ENCODE data around the gene UNCX.

UNCX gene

DNA sequence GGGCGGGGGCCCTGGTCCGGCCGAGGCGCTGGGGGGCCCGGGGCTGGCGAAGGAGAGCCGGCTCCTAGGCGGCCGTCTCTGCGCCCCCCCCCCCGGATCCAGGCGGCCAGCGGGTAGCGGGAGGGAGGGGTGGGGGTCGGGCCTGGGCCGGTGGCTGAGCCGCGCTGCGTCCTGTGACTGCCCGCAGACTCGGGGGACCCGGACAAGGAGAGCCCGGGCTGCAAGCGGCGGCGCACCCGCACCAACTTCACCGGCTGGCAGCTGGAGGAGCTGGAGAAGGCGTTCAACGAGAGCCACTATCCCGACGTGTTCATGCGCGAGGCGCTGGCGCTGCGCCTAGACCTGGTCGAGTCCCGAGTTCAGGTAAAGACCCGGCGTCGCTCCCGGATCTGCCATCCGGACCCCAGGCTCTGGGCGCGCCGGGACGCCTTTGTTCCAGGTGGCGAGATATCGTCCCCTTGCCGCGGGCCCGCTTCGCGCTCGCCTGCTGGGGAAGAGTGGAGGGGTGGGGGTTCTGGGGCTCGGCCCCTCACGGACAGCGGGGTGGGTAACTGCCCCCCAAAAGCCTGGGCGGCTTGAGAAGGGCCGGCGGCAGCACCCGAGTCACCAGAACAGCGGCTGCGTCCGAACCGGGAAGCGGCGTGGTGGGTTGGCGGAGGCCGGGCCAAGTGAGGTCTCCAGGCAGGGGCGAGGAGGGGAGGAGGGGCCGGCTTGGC lies 819 bp downstream of the UNCX start:
- DNase-seq: no peak

DNA sequence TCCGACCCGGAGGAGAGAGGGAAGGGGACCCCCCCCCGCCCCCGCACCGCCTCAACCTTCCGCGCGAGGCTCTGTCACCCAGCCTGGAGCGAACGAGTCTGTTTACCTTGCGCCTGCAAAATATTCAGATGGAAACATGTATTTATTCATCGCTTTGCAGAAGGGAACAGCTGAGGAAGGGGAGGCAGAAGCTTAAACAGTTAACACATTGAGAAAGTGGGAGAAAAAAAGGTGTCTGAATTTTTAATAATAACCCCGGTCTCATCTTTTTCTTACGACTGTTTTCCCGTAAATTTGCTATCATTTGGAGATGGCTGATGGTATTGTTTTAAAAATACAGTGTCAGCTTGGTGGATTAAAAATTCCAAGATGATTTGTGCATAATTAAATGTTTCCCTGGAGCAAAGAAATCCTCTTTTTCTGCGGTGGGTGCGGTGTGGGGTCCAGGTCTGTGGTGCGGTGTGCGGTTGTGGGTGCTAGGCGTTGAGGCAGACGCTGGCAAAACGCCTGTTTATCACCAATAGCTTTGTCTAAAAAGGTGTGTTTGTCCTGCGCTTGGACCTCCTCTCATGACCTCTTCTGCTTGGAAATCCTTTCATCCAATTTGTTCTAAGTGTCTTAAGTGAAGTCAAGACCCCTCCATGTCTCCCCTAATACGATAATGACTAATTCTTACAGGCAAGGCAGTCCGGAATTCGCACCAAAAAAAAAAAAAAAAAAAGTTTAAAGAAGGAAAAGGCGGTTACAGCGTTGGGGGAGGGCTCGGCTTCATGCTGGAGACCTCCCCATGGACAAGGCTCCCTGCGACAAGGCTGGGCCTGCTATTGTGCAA lies 1.6 kb downstream of the UNCX start:
- DNase-seq: no peak

DNA sequence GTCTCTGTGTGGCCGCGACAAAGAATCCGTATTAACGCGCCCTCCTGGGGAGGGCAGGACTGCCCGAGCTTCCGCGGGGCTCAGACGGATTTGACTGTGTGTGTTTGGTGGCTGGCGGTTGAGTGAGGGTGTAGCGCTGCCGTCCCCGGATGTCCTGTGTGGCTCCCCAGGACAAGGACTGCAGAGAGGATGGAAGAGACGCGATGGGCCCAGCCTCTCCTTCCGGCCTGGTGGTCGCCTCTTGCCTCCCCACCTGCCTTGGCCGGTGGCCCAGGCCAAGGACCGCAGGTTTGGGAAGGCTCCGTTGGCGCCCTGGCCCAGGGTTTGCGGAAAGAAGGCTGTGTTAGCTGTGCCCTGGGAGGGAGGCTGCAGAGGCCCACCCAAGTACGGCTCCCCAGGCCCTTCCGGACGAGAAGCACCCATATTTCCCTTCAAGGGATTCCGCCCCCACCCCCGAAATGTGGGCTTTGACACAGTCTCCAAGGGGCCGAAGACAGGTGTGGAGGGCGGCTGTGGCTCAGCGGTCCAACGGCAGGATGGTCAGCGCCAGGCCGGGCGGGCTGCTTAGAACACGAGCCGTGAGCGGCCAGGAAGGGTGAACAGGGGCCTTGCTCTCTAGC lies 2.3 kb downstream of the UNCX start:
- no peak for DNase-seq

DNA sequence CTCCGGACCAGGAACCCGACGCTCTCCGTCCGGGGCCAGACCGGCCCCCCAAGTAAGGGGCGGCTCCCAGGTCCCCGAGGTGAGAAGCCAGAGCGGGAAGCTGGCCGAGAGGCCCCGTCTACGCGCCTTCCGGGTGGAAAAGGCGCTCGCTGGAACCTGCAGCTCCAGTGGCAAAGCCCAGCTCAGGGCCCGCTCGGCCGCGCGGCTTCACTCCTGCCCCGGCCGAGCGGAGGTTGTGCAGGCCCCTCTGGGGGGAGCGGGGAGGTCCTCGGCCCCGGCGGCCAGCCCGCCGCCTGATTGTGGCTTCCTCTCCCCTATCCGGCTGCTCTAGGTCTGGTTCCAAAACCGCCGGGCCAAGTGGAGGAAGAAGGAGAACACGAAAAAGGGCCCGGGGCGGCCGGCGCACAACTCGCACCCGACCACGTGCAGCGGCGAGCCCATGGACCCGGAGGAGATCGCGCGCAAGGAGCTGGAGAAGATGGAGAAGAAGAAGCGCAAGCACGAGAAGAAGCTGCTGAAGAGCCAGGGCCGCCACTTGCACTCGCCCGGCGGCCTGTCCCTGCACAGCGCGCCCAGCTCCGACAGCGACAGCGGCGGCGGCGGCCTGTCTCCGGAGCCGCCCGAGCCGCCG lies 2.9 kb downstream of the UNCX start:
- DNase-seq: no peak

DNA sequence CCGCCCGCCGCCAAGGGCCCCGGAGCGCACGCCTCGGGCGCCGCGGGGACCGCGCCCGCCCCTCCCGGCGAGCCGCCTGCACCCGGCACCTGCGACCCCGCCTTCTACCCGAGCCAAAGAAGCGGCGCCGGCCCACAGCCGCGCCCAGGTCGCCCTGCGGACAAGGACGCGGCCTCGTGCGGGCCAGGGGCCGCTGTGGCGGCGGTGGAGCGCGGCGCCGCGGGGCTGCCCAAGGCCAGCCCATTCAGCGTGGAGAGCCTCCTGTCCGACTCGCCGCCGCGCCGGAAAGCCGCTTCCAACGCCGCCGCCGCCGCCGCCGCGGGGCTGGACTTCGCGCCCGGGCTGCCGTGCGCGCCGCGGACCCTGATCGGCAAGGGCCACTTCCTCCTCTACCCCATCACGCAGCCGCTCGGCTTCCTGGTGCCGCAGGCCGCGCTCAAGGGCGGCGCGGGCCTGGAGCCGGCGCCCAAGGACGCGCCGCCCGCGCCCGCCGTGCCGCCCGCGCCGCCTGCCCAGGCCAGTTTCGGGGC lies 3.5 kb downstream of the UNCX start:
- DNase-seq: no peak

DNA sequence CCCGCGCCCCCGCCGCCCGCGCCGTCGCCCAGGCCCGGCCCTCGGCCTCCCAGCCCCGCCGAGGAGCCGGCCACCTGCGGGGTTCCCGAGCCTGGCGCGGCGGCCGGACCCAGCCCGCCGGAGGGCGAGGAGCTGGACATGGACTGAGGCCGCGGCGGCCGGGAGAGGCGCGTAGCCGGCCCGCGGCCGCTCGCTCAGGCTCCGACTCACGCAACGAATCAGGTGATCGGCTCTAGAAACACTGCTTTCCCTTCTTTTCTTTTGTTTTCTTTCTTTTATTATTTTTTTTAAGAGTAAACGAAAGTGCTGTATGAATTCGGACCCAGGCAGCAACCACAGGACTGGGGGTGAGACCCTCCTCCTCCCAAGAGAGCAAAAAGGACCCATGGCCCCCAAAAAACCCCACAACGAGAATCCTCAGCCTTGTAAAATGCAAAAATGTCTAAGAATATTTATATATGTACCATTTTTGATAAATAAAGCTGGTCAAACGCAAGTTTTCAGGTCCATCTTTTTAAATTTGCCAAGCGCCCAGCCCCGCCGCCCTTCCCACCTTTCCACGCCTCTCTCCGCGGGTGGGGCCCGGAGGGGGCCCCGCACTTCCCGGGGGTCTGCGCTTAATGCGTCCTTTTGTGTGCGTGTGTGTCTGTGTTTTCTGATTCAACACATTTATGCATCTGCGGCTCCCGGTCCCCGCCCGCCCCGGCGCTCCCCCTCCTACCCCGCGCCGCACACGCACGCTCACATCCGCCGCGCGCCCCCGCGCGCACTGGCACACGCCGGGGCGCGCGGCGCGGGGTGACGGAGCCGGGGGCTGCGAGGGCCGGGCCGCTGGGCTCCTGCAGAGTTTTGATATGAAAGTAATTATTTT lies 4.4 kb downstream of the UNCX start:
- DNase-seq: no peak

DNA sequence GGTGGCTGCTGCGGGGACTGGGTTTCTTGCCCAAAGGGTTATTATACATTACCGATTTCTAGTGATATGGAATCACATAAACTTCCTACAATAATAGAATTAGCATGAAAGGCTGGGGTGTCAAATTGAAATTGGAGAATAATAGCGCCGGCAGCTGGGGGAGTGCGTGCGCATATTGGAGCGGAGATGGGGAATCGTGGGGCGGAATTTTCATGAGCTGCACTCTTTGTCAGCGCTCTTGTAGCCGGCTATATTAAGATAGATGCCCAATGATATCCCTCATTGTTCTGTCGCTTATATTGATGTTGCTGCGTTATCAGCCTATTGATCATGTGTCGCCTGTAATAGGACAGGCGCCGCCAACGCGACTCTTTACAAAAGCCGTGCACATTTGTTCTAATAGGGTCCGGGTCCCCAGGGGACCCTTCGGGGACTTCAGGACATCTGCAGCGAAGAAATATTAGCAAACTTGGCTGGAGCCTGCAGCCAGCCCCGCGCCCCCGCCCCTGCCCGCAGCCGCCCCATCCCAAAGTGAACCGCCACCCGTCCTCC lies 5.1 kb downstream of the UNCX start:
- DNase-seq: no peak

DNA sequence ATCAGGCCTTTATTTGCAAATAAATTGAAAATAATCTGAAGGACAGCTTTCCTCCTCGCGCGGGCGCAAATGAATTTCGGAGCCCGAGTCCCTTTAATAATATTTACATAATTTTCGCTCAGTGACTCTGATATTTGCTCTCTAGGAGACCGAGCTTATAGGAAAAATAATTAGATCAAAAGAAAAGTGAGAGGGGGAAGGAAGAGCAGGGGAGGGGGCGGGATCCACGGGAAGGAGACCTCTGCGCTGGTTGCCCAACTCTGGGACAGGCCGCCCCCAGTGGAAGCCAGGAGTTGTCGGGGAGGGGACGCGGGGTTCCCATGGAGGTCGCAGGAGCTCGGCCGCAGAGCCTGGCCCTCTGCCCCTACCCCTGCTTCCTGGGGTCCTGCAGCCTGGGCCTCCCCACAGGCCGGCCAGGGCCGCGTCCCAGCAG lies 5.8 kb downstream of the UNCX start:
- no peak for DNase-seq

DNA sequence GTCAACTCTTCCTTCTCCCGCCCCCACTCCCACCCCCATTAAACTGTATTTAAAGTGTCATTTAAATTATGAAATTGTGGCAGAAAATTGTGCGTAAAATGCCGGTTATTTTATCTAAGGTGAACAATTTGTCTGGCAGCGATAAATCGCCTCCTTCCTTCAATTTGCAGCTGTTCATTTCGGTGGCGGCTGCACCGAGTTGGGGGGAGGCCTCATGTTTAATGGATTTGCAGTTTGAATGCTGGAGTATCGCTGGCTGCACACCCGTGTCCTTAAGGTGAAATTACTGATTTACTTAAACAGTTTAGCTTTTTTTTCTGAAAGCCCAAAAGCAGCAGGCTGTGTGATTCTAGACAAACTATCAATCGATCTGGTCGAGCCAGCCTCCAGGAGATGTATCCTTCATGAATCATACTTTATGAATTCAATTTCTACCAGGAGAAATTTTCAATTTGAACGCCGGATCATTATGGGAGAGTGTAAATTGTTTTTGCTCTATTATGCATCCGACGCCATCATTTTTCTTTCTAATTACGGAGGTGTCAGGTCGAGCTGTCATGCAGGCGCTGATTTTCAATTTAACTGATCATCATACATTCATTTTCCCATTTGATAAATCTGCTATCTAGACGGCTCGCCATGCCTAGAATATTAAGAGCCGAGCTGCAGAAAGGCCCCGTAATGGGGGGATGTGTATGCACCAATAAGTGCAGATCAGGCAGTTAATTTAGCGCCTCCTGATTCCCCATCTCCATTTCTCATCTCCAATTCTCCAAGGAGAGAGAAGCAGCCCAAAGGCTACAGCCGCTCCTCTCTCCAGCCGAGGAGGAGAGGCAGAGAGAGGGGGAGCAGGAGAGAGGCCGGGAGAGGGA lies 6.5 kb downstream of the UNCX start:
- DNase-seq: no peak

DNA sequence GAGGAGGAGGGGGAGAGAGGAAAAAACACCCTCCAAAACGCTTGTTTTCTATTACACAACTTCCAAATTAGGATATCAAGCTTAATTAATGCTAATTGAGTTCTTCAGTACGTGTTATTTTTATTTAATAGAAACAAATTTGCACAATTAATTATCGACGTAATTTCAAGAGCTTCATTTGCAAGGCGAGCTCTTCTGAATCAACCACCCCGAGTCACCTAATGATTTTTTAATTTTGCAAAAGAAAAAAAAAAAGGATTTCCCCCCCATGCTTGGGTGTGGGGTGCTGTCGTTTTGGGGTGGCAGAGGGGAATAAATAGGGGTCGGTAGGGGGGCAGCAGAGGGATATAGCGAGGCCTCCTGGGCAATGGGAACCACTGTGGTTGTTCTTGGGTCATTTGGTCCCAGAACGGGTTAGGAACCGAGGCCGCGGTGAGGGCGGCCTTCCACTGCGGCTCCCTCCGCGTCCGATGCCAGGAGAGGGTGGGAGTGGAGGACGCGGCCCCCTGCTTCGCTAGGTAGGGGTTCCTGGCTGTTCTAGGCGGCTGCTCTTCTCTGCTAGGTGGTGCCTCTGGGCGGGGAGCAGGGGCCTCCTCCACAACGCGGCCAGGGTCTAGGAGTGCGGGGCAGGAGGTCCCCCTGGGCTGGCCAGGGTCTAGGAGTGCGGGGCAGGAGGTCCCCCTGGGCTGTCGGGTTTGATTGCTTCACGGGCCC lies 7.3 kb downstream of the UNCX start:
- no peak for DNase-seq

DNA sequence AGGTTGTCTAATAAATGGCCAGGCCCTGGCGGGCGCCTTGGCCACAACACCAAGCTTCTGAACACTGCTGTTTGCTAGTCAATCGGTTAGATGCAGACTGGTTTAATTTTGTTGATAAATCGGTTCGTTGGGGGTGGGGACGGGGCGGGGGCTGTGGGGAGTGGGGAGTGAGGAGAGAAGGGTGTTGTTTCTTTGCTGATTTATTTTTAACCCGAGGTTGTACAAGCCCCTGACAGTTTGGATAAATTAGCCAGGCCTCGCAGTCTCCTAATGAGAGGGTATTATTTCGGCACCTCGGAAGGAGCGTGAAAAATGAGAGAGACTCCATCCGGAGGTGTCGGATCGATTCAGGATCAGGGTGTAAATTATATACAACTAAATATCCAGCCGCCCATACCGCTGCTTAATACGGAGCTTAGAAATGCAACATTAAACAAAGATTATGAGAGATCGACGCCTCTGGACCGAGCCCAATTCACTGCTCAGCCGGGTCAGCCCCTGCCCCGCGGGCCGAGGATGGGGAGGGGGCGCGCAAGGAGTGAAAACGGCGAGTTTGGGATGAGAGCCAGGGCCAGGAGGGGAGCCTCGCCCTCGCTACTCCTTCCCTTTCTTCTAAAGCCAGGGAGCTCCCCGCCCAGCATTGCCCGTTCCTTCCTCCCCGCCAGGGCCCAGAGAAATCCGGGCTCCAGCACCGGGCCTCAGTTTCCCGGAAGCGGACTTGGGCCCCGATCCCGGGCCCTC lies 8.0 kb downstream of the UNCX start:
- no peak for DNase-seq

DNA sequence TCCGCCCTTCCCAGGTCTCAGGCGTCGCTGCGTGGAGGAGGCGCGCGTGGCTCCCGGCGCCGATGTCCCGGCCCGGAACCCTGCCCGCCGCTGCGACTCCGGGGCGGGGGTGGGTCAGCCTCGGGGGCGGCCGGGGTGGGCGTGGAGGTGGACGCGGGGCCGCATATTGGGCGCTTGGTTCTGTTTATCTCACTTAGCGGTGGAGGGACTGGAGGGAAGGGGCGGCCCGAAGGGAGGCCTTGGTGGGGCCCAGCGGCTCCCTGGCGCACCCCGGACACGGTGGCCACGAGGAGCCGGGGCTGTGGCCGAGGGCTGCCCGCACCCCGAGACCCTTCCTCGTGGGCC lies 8.6 kb downstream of the UNCX start:
- no peak for DNase-seq

DNA sequence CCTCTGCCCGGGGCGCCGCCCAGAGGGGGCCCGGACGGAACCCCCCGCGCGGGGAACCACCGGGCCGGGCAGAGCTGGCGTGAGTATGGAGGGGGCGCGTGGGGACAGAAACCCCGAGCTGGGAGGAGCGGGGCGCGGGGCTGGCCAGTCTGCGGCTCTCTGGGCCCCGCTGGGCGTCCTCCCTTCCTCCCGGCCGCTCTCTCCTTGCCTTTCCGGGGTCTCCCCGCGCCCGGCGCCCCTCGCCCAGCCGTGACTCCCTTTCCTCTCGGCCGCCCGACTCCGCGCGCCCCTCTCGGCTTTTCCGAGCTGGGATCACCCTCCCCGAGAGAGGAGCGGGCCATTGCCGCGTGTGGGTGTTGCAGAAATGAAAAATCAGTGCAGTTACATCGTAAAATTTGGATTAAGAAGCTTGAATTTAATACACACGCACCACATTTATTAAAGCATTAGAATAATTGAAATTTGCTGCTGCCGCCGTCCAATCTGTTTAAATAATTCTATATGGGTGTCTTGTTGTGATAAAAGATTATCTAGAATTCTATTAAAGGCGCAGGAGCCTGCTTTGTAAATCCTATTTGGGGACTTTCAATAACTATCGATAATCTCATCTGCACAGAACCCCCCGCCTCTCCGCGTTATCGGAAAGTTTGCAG lies 9.1 kb downstream of the UNCX start:
- no peak for DNase-seq

DNA sequence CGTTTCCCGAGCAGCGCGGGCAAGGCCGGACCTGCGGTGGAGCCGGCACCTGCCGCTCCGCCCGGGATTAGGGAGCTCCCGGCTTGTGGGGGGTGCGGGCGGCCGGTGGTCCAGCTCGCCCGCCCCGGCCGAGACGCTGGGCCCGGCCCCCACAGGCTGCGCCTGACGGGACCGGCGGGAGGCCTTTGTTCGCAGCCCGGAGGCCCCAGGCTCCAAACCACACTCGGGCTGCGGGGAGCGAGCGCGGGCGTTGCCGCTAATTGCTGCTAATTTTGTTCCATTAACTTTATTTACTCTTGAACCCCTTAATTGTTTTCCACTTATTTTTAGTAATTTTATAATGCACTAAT lies 9.6 kb downstream of the UNCX start:
- no peak for DNase-seq

DNA sequence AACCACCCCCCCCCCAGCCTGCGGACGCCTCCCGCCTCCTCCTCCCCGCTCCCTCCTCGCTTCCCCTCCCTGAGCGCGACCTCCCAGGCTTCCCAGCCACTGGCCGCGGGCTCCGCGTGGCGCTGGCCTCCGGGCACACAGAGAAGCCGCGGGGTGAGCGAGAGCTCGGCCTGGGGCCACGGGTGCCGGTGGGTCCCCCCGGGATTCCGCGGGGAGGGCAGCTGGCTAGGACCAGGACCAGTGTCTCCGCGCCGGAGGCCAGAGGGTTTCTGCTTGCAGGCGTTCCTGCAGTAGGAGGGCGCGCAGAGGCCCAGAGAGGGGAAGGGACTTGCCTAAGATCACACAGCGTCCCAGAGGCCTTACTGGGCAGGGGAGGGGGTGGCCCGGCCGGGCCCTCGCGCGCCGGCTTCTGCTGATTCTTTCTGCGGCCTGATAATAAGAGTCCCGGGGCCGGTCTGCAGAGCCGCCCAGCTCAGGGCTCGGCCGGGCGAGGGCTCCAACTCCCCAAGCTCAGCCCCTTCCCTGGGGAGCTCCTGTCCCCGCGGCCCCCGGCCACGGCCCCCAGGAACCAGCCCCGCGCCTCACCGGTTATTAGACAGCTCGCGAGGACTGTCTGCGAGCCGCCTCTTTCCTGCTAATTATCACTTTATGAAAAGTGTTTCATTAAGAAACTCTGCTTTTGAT lies 10.1 kb downstream of the UNCX start:
- DNase-seq: no peak

DNA sequence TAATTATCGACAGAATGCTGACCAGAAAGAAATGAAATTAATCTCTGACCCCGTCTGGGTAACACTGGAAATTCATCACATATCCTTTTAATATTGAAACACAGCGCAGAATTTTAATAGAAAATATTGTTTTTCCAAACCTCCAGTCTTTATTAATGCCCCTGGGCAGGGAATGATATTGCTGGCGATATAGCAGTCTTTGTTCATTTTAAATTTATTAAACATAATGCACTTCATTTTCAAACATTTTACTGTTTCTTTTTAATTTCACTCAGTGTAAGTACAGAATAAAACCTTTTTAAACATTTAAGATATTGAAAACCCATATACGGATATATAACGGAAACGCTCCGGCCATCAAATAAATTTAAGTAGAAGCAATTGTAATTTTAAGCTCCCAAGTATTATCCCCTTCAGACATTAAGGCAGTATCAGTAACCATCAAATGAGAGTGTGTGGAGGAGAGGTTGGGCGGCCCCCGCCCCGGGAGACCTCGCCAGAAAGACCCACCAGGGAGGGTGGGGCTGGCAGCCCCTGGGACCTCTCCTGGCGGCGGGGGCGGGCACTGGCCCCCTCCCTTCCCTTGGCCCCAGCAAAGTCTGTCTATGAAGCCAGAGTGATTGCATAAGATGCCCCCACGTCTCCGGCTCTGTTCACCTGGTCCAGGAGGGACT lies 10.8 kb downstream of the UNCX start:
- DNase-seq: no peak

DNA sequence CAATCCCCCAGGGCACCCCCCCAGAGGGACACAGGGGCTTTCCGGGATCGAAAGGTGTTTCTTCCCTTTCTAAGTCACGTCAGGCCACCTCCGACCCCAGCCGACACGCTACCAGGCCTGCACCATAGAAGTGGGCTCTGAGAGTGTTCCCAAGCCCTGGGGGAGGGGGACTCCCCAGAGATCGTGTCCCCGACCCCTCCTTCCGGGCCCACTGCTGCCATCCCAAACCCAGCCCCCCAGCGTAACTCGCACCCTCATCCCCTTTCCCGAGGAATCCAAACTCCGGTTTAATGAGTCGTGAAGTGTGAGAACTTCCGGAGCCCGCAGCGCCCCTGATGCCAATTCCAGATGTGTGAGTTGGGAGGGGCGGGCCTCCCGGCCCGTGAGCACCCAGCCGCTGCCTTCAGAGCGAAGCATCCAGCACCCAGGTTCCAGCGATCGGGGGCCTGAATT lies 11.3 kb downstream of the UNCX start:
- no peak for DNase-seq

Data from stimulated activated CD4-positive, alpha-beta T cell treated with anti-CD3 and anti-CD28 coated beads, Interleukin-2, amount 100 ng/mL, for 24 hours (primary cell).